ENCODE results near the gene ARID5A.

- TF ChIP-seq POLR2AphosphoS5 (IDR thresholded peaks at IDR 0.05; ENCODE audit: borderline replicate concordance, low read depth, low read length) (no peak), EZH2 (IDR thresholded peaks at IDR 0.05) (no peak), FOXP2 (optimal IDR thresholded peaks at IDR 0.05; ENCODE audit: control extremely low read depth, extremely low read length, insufficient read depth) (no peak)
Measured at GRCh38 chr2:96546797-96547196, 10.2 kb downstream of the ARID5A start.

Data from SK-N-MC (cell line).